Lower leg skin (tissue), 4 donors: ENCODE results near the gene BZW2. TPM values are rescaled to one million over a fixed set of nuclear protein-coding genes. Genes with fewer than 3 reads are reported as not detected.

Source experiments
- DNase-seq, 2 donors: peaks; one replicate each; pipeline ENCODE4 v3.0.0-alpha.2; 2019; ENCODE audit warnings: low spot score in 2 of 2
- H3K4me3 ChIP-seq: fragments of 200-600 bp; sonication (generic); 2 replicates; pipeline ENCODE4 v1.5.1; 2017; ENCODE audit warnings: mild to moderate bottlenecking, low read depth; ENCODE audit not compliant: poor library complexity, severe bottlenecking
- POLR2A ChIP-seq, 2 donors: fragments of 450-650 bp; IDR thresholded peaks; one replicate each; pipeline ENCODE4 v1.6.1; 2016 to 2017; ENCODE audit warnings: antibody characterized with exemption in 2 of 2, mild to moderate bottlenecking in 1 of 2, moderate library complexity in 1 of 2
- WGBS, 2 donors: methylation state at CpG; one replicate each; pipeline ENCODE4 v1.1.5; 2018; 5-methylcytosine and 5-hydroxymethylcytosine counted together
- intact Hi-C: fragments of 100-400 bp; cut with DNase I; formaldehyde crosslinking; loops from one replicate; pipeline ENCODE4 v1.15.0; 2023; ENCODE audit warnings: low total_unique reads
- total RNA-seq, 4 donors: library from RNA; depleted of rRNA; stranded (reverse); fragments of >200 nt; gene quantifications; one replicate each; pipeline ENCODE4 v1.1.0, GENCODE V29; 2016
- TF ChIP-seq, protein P1 (sequence below), 3 donors: fragments of 450-650 bp; IDR thresholded peaks; one replicate each; pipeline ENCODE4 v1.5.1; 2016; ENCODE audit warnings: antibody characterized with exemption in 3 of 3, mild to moderate bottlenecking in 3 of 3, moderate library complexity in 2 of 3

BZW2 gene
- total RNA-seq, 4 donors from 2014 or later, result 51.3 to 82.2 (median 68.0) TPM

DNA sequence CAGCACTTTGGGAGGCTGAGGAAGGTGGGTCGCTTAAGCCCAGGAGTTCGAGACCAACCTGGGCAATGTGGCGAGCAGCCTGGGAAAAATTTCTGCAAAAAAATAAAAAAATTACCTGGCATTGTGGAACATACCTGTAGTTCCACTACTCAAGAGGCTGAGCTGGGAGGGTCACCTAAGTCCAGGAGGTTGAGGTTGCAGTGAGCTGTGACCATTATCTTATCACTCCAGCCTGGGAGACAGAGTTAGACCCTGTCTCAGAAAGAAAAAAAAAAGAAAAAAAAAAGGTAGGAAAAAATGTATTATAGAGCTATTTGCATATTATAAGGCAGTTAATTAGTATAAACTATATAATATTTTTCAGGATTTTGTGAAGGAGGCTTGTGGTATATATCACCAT is 96.6 kb downstream of the BZW2 start:
- TF ChIP-seq POLR2A (IDR thresholded peaks at IDR 0.05), result no peak
- TF ChIP-seq, protein P1, sequence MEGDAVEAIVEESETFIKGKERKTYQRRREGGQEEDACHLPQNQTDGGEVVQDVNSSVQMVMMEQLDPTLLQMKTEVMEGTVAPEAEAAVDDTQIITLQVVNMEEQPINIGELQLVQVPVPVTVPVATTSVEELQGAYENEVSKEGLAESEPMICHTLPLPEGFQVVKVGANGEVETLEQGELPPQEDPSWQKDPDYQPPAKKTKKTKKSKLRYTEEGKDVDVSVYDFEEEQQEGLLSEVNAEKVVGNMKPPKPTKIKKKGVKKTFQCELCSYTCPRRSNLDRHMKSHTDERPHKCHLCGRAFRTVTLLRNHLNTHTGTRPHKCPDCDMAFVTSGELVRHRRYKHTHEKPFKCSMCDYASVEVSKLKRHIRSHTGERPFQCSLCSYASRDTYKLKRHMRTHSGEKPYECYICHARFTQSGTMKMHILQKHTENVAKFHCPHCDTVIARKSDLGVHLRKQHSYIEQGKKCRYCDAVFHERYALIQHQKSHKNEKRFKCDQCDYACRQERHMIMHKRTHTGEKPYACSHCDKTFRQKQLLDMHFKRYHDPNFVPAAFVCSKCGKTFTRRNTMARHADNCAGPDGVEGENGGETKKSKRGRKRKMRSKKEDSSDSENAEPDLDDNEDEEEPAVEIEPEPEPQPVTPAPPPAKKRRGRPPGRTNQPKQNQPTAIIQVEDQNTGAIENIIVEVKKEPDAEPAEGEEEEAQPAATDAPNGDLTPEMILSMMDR (IDR thresholded peaks at IDR 0.05), result no peak
- no peak for DNase-seq
- H3K4me3 ChIP-seq, result no peak overlapping the region
- intact Hi-C loops, result no loop called here
- WGBS, 2 donors, result 94 to 96% methylated on average over 3 of the region's 3 CpGs

GRCh38 chr7:16743236-16743635 is 97.3 kb downstream of the BZW2 start:
- intact Hi-C loops, result no loop called here
- no peak for TF ChIP-seq POLR2A (IDR thresholded peaks at IDR 0.05)
- TF ChIP-seq, protein P1 (IDR thresholded peaks at IDR 0.05), result no peak
- no peak for DNase-seq
- H3K4me3 ChIP-seq, result no peak overlapping the region
- 65 to 67% methylated on average over 4 of the region's 4 CpGs for WGBS, 2 donors

DNA sequence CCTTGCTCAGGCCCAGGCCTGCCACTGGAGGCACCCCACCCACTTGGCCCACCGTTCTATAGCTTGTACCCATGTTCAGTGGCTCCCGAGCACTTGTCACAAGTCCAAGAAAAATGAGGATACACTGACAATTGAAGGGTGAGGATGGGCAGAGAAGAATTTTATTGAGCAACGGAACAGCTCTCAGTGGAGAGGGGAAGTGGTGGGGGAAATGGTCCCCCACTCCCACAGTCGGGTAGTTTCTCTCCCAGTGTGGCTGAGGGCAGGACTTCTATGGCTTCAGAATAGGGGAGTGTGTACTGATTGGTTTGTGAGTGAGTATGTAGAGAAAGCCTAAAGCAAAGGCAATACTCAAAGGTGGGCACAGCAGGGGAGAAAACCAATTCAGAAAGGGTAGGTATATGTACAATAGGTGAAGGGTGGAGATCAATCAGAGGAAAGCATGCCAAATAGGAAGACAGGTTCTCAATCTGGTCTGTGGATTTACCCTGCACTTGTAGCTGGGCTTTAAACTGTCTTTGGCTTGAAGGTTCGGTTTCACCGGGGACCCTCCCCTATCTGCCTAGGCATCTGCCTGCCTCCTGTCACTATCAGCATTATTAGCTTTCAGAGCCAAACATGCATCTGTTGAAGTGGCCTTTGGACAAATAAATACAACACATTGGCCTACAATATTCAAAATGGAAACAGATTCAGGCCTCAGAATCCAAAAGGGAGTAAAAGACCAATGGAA is 98.7 kb downstream of the BZW2 start:
- intact Hi-C loops, result no loop called here
- DNase-seq, result no peak
- 74 to 82% methylated on average over 6 of the region's 6 CpGs for WGBS, 2 donors
- no peak overlapping the region for H3K4me3 ChIP-seq
- TF ChIP-seq, protein P1 (IDR thresholded peaks at IDR 0.05), result no peak
- no peak for TF ChIP-seq POLR2A (IDR thresholded peaks at IDR 0.05)

DNA sequence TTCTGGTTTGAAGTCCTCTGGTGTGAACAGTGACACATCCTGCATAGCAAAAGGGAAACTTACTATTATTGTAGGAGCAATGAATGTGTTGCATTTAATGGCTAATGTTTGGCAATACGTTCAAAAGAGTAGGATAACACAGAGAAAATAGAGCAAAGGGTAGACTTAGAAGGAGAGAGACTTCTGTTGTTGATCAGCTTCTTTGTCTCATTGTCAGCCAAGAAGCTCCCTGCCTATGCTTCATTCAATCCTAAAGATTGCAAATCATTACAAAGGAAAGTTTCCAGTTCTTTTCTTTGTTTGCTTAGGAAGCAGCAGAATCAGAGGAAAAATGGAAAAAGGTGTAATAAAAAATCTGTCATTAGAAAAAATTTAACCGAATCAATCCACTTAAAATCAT is 99.7 kb downstream of the BZW2 start:
- DNase-seq, result no peak
- intact Hi-C loops, result no loop called here
- WGBS, 2 donors, result 51 to 68% methylated on average over 2 of the region's 2 CpGs
- no peak overlapping the region for H3K4me3 ChIP-seq
- TF ChIP-seq, protein P1 (IDR thresholded peaks at IDR 0.05), result no peak
- no peak for TF ChIP-seq POLR2A (IDR thresholded peaks at IDR 0.05)

GRCh38 chr7:16747102-16747501 is 101.1 kb downstream of the BZW2 start:
- intact Hi-C loops, result no loop called here
- 57 to 62% methylated on average over 1 of the region's 1 CpG for WGBS, 2 donors
- no peak for DNase-seq
- TF ChIP-seq, protein P1 (IDR thresholded peaks at IDR 0.05), result no peak
- no peak for TF ChIP-seq POLR2A (IDR thresholded peaks at IDR 0.05)
- H3K4me3 ChIP-seq, result no peak overlapping the region
